HepG2 (cell line): ENCODE results near the gene ZNF814.

Experiments
- FOXJ3 ChIP-seq: sonication (generic); formaldehyde crosslinking; IDR thresholded peaks from 2 replicates; pipeline ENCODE4 v1.4.0; 2020; ENCODE audit warnings: missing genetic modification reagents, mild to moderate bottlenecking, borderline replicate concordance
- FOXM1 ChIP-seq: sonication (generic); formaldehyde crosslinking; IDR thresholded peaks from 2 replicates; pipeline ENCODE4 v1.5.0; 2020; ENCODE audit warnings: missing genetic modification reagents
- POLR2AphosphoS2 ChIP-seq: IDR thresholded peaks from 2 replicates; pipeline ENCODE4 v1.6.1; 2011; ENCODE audit warnings: low read depth, low read length, improper control_type of control experiment
- SMAD1 ChIP-seq: sonication (generic); formaldehyde crosslinking; IDR thresholded peaks from 2 replicates; pipeline ENCODE4 v1.4.0; 2020; ENCODE audit warnings: missing genetic modification reagents, low read depth, mild to moderate bottlenecking, borderline replicate concordance
- TBP ChIP-seq: sonication (generic); formaldehyde crosslinking; IDR thresholded peaks from 2 replicates; pipeline ENCODE4 v1.5.0; 2020; ENCODE audit warnings: missing genetic modification reagents
- TCF7L2 ChIP-seq: IDR thresholded peaks from 2 replicates; pipeline ENCODE4 v1.6.1; 2011; ENCODE audit warnings: mild to moderate bottlenecking, low read depth, low read length, moderate library complexity
- TEAD2 ChIP-seq: sonication (generic); formaldehyde crosslinking; IDR thresholded peaks from 2 replicates; pipeline ENCODE4 v1.9.0; 2021; ENCODE audit warnings: missing genetic modification reagents
- TF ChIP-seq, protein P1 (sequence below): IDR thresholded peaks from 2 replicates; pipeline ENCODE4 v1.6.1; 2018; ENCODE audit warnings: missing genetic modification reagents
- TF ChIP-seq, protein P2 (sequence below): sonication (generic); formaldehyde crosslinking; IDR thresholded peaks from 2 replicates; pipeline ENCODE4 v1.5.1; 2020; ENCODE audit warnings: missing genetic modification reagents, mild to moderate bottlenecking, borderline replicate concordance

DNA sequence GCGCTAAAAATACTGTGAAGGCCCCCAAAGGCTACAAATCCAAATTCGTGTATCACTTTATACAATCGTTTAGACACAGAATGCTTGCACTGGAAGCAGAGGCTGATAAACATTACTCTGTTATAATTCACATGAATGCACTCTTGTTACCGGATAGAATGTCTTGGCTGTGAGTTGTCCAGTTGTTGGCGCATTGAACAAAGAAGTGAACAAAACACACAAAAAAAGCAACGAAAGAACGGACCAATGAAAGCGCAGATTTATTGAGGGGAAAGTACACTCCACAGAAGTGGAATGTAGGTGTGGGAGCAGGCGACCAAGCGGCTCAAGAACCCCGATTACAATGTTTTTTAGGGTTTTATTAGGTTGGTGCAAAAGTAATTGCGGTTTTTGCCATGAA lies 46.9 kb upstream of the ZNF814 start:
- TF ChIP-seq FOXJ3 (CRISPR knock-in tag): no peak
- TF ChIP-seq POLR2AphosphoS2: no peak
- TF ChIP-seq FOXM1 (CRISPR knock-in tag): no peak
- TF ChIP-seq, protein P1, sequence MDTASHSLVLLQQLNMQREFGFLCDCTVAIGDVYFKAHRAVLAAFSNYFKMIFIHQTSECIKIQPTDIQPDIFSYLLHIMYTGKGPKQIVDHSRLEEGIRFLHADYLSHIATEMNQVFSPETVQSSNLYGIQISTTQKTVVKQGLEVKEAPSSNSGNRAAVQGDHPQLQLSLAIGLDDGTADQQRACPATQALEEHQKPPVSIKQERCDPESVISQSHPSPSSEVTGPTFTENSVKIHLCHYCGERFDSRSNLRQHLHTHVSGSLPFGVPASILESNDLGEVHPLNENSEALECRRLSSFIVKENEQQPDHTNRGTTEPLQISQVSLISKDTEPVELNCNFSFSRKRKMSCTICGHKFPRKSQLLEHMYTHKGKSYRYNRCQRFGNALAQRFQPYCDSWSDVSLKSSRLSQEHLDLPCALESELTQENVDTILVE (CRISPR knock-in tag): no peak
- TF ChIP-seq TEAD2 (CRISPR knock-in tag): no peak
- TF ChIP-seq SMAD1 (CRISPR knock-in tag): no peak
- no peak for TF ChIP-seq TBP (CRISPR knock-in tag)
- TF ChIP-seq, protein P2, sequence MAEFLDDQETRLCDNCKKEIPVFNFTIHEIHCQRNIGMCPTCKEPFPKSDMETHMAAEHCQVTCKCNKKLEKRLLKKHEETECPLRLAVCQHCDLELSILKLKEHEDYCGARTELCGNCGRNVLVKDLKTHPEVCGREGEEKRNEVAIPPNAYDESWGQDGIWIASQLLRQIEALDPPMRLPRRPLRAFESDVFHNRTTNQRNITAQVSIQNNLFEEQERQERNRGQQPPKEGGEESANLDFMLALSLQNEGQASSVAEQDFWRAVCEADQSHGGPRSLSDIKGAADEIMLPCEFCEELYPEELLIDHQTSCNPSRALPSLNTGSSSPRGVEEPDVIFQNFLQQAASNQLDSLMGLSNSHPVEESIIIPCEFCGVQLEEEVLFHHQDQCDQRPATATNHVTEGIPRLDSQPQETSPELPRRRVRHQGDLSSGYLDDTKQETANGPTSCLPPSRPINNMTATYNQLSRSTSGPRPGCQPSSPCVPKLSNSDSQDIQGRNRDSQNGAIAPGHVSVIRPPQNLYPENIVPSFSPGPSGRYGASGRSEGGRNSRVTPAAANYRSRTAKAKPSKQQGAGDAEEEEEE: no peak
- TF ChIP-seq TCF7L2: no peak
